ENCODE results near the gene PDGFB. TPM values are rescaled to one million over a fixed set of nuclear protein-coding genes. Genes with fewer than 3 reads are reported as not detected.

Gene PDGFB
- total and polyA plus RNA-seq, 9 of the 15 experiments (the other 6 are each of a cell fraction or from before 2014, with no cell fraction given): 0.07 to 4.0 (median 0.48) TPM; not detected in 1

GRCh38 chr22:39174498-39175352, 70.1 kb downstream of the PDGFB start (continued):
- TF ChIP-seq ASH1L (IDR thresholded peaks at IDR 0.05; ENCODE audit: borderline replicate concordance, low read depth, partially characterized antibody) (no peak), RBM15 (IDR thresholded peaks at IDR 0.05; ENCODE audit: insufficient read depth, low read length) (no peak), WHSC1 (IDR thresholded peaks at IDR 0.05; ENCODE audit: low read length) (no peak), TCF3 (CRISPR knock-in tag; IDR thresholded peaks at IDR 0.05) (no peak), TFAM (CRISPR knock-in tag; conservative IDR thresholded peaks at IDR 0.05) (no peak), NFIC (IDR thresholded peaks at IDR 0.05) (peak; percentile 38)

GRCh38 chr22:39173787-39174497, 70.8 kb downstream of the PDGFB start:
- H3K4me3 ChIP-seq: no peak overlapping the region
- no peaks in the 10 kb centered on the region for H3K9me3 ChIP-seq (replicated peaks; ENCODE audit: control insufficient read depth, insufficient read depth, low read depth, low read length)
- in situ Hi-C loops (cut with MboI) (loop anchor here (5.0 to 10.0 kb wide), 2 partner anchors 133 to 331 kb away; partner anchors contain the start of gene MIEF1), intact Hi-C loops (cut with micrococcal nuclease) (loop anchor here (10.0 kb wide), 1 partner anchor 351 kb away; the partner anchor contains the start of gene ATF4)
- no peaks in the 10 kb centered on the region for H3K27me3 ChIP-seq (ENCODE audit: control insufficient read depth in 2 of 2, insufficient read depth in 2 of 2, low read length in 2 of 2)
- FAIRE-seq: no peak
- no peaks in the 10 kb centered on the region for H3K36me3 ChIP-seq (ENCODE audit: control insufficient read depth, insufficient read depth, low read length)
- no peak overlapping the region for H3K4me2 ChIP-seq (ENCODE audit: insufficient read depth, low read length)
- no peak for DNase-seq (ENCODE audit: extremely low read depth in 1 of 4, low spot score in 3 of 4)
- no peaks in the 10 kb centered on the region for H3K79me2 ChIP-seq (ENCODE audit: control insufficient read depth, insufficient read depth, low read length)
- no peak for ATAC-seq
- BruUV-seq (replicated peaks): no TSS peak
- 0 out of 2 replicates have a peak overlapping the region, but pooled peaks have one; percentile 23 for H2AFZ ChIP-seq (ENCODE audit: low read depth, low read length)
- H3K27ac ChIP-seq (ENCODE audit: extremely low read depth, low read depth, low read length): no peak overlapping the region
- POLR2A ChIA-PET: interaction anchor here (0.7 to 4.1 kb wide), 4 partner anchors 10 to 143 kb away, joined by 3 to 24 read pairs (median 4); partner anchors contain the start of gene RPL3
- 30% methylated on average over 10 of the region's 11 CpGs for WGBS (ENCODE audit: insufficient coverage, low coverage, missing lambda C conversion rate)
- no peaks in the 10 kb centered on the region for H3K9me1 ChIP-seq (ENCODE audit: control insufficient read depth, insufficient read depth, low read length)
- H4K20me1 ChIP-seq (replicated peaks; ENCODE audit: control insufficient read depth, insufficient read depth, low read length): no peaks in the 10 kb centered on the region
- H3K4me1 ChIP-seq (replicated peaks in 1 of 2; ENCODE audit: control insufficient read depth in 2 of 2, insufficient read depth in 2 of 2, low read length in 2 of 2): peaks cover 12 to 30% of the 10 kb centered on the region in 2 experiments; a peak in 4 of 5 replicates
- no peak overlapping the region for H3K9ac ChIP-seq (ENCODE audit: insufficient read depth in 1 of 2, low read depth in 2 of 2, low read length in 2 of 2)
- CTCF ChIA-PET (ENCODE audit: low intra/inter-chr PET ratio): no interaction called here
- TF ChIP-seq MAFK (IDR thresholded peaks at IDR 0.05; ENCODE audit: low read length): no peak
- TF ChIP-seq COPS2 (conservative IDR thresholded peaks at IDR 0.05): no peak

All from K562 (cell line).